A549 (cell line): ENCODE results near the gene MRPL14. TPM values are rescaled to one million over a fixed set of nuclear protein-coding genes. Genes with fewer than 3 reads are reported as not detected.

Experiments used
- ATAC-seq, 2 experiments: fragments of 200-7000 bp in 1 of 2; fragments of >200 bp in 1 of 2; cut with Nextera tagmentation in 1 of 2; cut with Tn5 transposase in 1 of 2; 3 replicates each; pipeline versions ENCODE4 v1.8.0 to v1.9.1; 2018 to 2020; ENCODE audit warnings: mild to moderate bottlenecking in 1 of 2, moderate library complexity in 1 of 2
- CTCF ChIA-PET: fragments of 300-600 bp; sonication (Branson Sonifier 250); formaldehyde crosslinking; extraction: SDS; loops from one replicate; lab custom pipeline; 2021; ENCODE audit warnings: antibody characterized with exemption, inconsistent platforms; lab: Yijun Ruan, JAX
- POLR2A ChIA-PET: fragments of 350-600 bp; formaldehyde crosslinking; extraction: SDS; loops from one replicate; lab custom pipeline; 2021; ENCODE audit warnings: antibody characterized with exemption, inconsistent platforms; lab: Yijun Ruan, JAX
- DNase-seq, 2 experiments: peaks; one replicate each; pipeline versions ENCODE4 v3.0.0 to v3.0.0-alpha.2; 2011 to 2016; ENCODE audit warnings: low read depth in 1 of 2, low spot score in 1 of 2
- FAIRE-seq: peaks from 2 replicates; lab custom pipeline; 2011; peaks lifted over from hg19 to GRCh38; lab: Jason Lieb, UNC
- H3K27ac ChIP-seq, 2 experiments: fragments of >200 bp; sonication (Bioruptor Twin); formaldehyde crosslinking; 3 replicates each; pipeline ENCODE4 v1.5.1; 2016 to 2017
- H3K4me1 ChIP-seq: fragments of >200 bp; sonication (Bioruptor Twin); formaldehyde crosslinking; 3 replicates; pipeline ENCODE4 v1.6.1; 2016
- H3K4me2 ChIP-seq: fragments of >200 bp; sonication (Bioruptor Twin); formaldehyde crosslinking; 3 replicates; pipeline ENCODE4 v1.6.1; 2016
- H3K4me3 ChIP-seq: fragments of >200 bp; sonication (Bioruptor Twin); formaldehyde crosslinking; 3 replicates; pipeline ENCODE4 v1.5.1; 2016
- H3K9me3 ChIP-seq: fragments of >200 bp; sonication (Bioruptor Twin); formaldehyde crosslinking; 3 replicates; pipeline ENCODE4 v1.6.1; 2016
- BCL3 ChIP-seq: fragments of >200 bp; sonication (Bioruptor Twin); formaldehyde crosslinking; IDR thresholded peaks from 3 replicates; pipeline ENCODE4 v1.6.1; 2016
- CHD4 ChIP-seq: fragments of 200-600 bp; sonication (generic); IDR thresholded peaks from 2 replicates; pipeline ENCODE4 v1.6.1; 2016; ENCODE audit warnings: antibody characterized with exemption, mild to moderate bottlenecking, borderline replicate concordance
- ELK1 ChIP-seq: fragments of 150-350 bp; IDR thresholded peaks from 2 replicates; pipeline ENCODE4 v1.6.1; 2014; ENCODE audit warnings: low read depth, mild to moderate bottlenecking, low read length
- EP300 ChIP-seq, 2 experiments: fragments of >200 bp; sonication (Bioruptor Twin); formaldehyde crosslinking; IDR thresholded peaks; 2 replicates in 1 of 2; 3 replicates in 1 of 2; pipeline ENCODE4 v1.6.1; 2016 to 2017
- FOSB ChIP-seq: fragments of 250-450 bp; sonication (Bioruptor Pico); IDR thresholded peaks from 2 replicates; pipeline ENCODE4 v1.5.0; 2020; ENCODE audit warnings: mild to moderate bottlenecking, moderate library complexity
- FOXS1 ChIP-seq: fragments of 250-450 bp; sonication (Bioruptor Pico); IDR thresholded peaks from 2 replicates; pipeline ENCODE4 v1.5.0; 2020; ENCODE audit warnings: mild to moderate bottlenecking, moderate library complexity
- HES2 ChIP-seq: fragments of >200 bp; sonication (Bioruptor Twin); formaldehyde crosslinking; IDR thresholded peaks from 2 replicates; pipeline ENCODE4 v1.6.1; 2016
- JUN ChIP-seq, 2 experiments: fragments of >200 bp; sonication (Bioruptor Twin); formaldehyde crosslinking; IDR thresholded peaks; 2 replicates in 1 of 2; 3 replicates in 1 of 2; pipeline ENCODE4 v1.6.1; 2016 to 2017
- KDM5A ChIP-seq: fragments of 200-600 bp; sonication (generic); IDR thresholded peaks from 2 replicates; pipeline ENCODE4 v1.6.1; 2016; ENCODE audit warnings: antibody characterized with exemption, mild to moderate bottlenecking
- MAX ChIP-seq: IDR thresholded peaks from 2 replicates; pipeline ENCODE4 v1.6.1; 2012
- MYC ChIP-seq: IDR thresholded peaks from 2 replicates; pipeline ENCODE4 v1.6.1; 2012; ENCODE audit warnings: mild to moderate bottlenecking, inconsistent platforms, low read length, improper control_type of control experiment, borderline replicate concordance
- PHF8 ChIP-seq: fragments of 200-600 bp; sonication (generic); IDR thresholded peaks from 2 replicates; pipeline ENCODE4 v1.6.1; 2016; ENCODE audit warnings: low read depth, mild to moderate bottlenecking, antibody characterized with exemption, moderate library complexity, borderline replicate concordance
- POLR2A ChIP-seq: IDR thresholded peaks from 2 replicates; pipeline ENCODE4 v1.6.1; 2012; ENCODE audit warnings: mild to moderate bottlenecking, low read length
- POLR2AphosphoS2 ChIP-seq: conservative IDR thresholded peaks from 2 replicates; pipeline ENCODE4 v1.6.1; 2012; ENCODE audit warnings: low read length, improper control_type of control experiment, inconsistent platforms
- SMC3 ChIP-seq: fragments of >200 bp; sonication (Bioruptor Twin); formaldehyde crosslinking; IDR thresholded peaks from 3 replicates; pipeline ENCODE4 v1.6.1; 2018; ENCODE audit warnings: inconsistent platforms
- TP53 ChIP-seq: fragments of 250-450 bp; sonication (Bioruptor Pico); IDR thresholded peaks from 2 replicates; pipeline ENCODE4 v1.5.0; 2021; ENCODE audit warnings: mild to moderate bottlenecking, moderate library complexity
- ZSCAN20 ChIP-seq: fragments of 250-450 bp; sonication (Bioruptor Pico); IDR thresholded peaks from 2 replicates; pipeline ENCODE4 v1.8.0; 2022; ENCODE audit warnings: mild to moderate bottlenecking, moderate library complexity
- WGBS: methylation state at CpG from one replicate; pipeline ENCODE4 v1.1.6; 2017; ENCODE audit errors: missing lambda C conversion rate; 5-methylcytosine and 5-hydroxymethylcytosine counted together
- polyA minus RNA-seq: library from RNA; depleted of rRNA, polyadenylated mRNA; stranded (reverse); fragments of >200 nt; gene quantifications from 2 replicates; pipeline ENCODE4 v1.2.3, GENCODE V29; 2011; rRNA and poly(A)+ RNA removed
- polyA plus RNA-seq, 4 experiments: library from polyadenylated mRNA; depleted of rRNA in 3 of 4; stranded (reverse); fragments of >200 nt; fragmentation: RNase III in 1 of 4; extraction: RNeasy Plus Mini Kit Qiagen cat#74134 plus additional on column Dnase treatment in 1 of 4; gene quantifications; 2 replicates in 3 of 4; 3 replicates in 1 of 4; pipeline ENCODE4 v1.2.3, GENCODE V29; 2011 to 2017
- TF ChIP-seq, protein P1 (sequence below): fragments of 250-450 bp; sonication (Bioruptor Pico); IDR thresholded peaks from 2 replicates; pipeline ENCODE4 v1.5.0; 2021; ENCODE audit warnings: mild to moderate bottlenecking, moderate library complexity, borderline replicate concordance
- TF ChIP-seq, protein P2 (sequence below): fragments of 450-650 bp; IDR thresholded peaks from 2 replicates; pipeline ENCODE4 v1.6.1; 2014; ENCODE audit warnings: antibody characterized with exemption

MRPL14 gene
- polyA plus RNA-seq (2011; rRNA removed) (47.1 and 48.2 TPM in 2 replicates), polyA plus RNA-seq (2017; fragmentation: RNase III; extraction: RNeasy Plus Mini Kit Qiagen cat#74134 plus additional on column Dnase treatment) (55.3 to 56.5 TPM (median 56.3 TPM) in 3 replicates), polyA minus RNA-seq (17.1 and 19.3 TPM in 2 replicates)
- polyA plus RNA-seq (2012; cell fraction: cytosol; rRNA removed): 108 and 113 TPM in 2 replicates
- 49.1 and 67.3 TPM in 2 replicates for polyA plus RNA-seq (2012; cell fraction: nucleus; rRNA removed)

DNA sequence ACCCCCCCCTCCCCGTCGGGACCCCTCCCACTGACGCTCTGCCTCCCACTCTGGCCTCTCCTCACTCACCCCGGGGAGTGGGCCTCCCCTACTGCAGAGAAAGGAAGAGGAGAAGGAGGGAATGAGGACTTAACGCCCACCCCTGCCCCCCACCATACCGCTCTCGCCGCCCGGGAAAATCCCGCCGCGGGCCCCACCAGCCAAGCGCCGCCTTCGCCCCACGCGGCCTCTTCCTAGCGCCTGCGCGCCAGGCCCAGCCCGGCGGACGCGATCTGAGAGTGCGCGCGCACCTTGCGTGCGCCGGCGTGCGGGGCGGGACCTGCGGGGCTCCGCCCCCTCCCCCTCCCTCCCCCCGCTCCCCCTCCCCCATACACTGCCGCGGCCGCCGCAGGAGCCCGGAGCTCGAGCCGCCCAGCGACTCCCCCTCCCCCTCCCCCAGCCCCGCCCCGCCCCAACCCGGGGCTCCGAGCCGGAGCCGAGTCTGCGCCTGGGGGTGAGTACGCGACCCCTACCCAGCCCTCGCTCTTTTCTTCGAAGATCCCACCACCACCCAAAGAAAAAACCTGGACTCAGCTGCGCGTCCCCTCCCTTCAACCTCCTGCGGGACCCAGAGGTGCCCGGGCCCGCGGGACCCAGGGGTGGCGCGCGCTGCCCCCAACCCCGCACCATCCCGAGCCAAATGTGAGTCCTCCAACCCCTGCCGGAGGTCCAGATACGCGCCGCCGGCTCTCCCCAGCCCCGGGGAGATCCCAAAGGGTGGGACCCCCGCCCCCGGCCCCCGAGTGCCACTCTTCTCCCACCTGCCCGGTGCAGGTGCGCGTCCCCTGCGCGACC lies at the start of gene MRPL14, which contains the start of gene TMEM63B:
MRPL14 (minus strand) TSS at position 267 of the 834 bp plus-strand sequence. CDS start 10,841 bp downstream, outside the sequence.
TMEM63B (plus strand) TSS at position 369 of the 834 bp plus-strand sequence. CDS start 7,031 bp downstream, outside the sequence.
- peaks cover 34% of the 10 kb centered on the region for H3K4me1 ChIP-seq
- H3K4me2 ChIP-seq: peak within 1 kb of the TSS; percentile 94
- TF ChIP-seq, protein P1, sequence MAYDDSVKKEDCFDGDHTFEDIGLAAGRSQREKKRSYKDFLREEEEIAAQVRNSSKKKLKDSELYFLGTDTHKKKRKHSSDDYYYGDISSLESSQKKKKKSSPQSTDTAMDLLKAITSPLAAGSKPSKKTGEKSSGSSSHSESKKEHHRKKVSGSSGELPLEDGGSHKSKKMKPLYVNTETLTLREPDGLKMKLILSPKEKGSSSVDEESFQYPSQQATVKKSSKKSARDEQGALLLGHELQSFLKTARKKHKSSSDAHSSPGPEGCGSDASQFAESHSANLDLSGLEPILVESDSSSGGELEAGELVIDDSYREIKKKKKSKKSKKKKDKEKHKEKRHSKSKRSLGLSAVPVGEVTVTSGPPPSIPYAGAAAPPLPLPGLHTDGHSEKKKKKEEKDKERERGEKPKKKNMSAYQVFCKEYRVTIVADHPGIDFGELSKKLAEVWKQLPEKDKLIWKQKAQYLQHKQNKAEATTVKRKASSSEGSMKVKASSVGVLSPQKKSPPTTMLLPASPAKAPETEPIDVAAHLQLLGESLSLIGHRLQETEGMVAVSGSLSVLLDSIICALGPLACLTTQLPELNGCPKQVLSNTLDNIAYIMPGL (CRISPR knock-in tag): no peak
- TF ChIP-seq TP53 (CRISPR knock-in tag) (no peak), MAX (peak; percentile 64; the same call in 1 of the 2 replicates), MYC (peak; percentile 72), PHF8 (peak; percentile 24; the same call in 1 of the 2 replicates), JUN (IDR thresholded peaks at IDR 0.05) (peak in 1 of 2 experiments; percentile 71; a peak in 2 of 5 replicates), POLR2A (peak; percentile 64), BCL3 (0 out of 3 replicates have a peak, but pooled peaks have one; percentile 46), SMC3 (no peak)
- peak within 1 kb of the TSS; percentile 69 for H3K4me3 ChIP-seq
- CTCF ChIA-PET: no interaction called here
- ATAC-seq: peak; percentile 78 to 90
- POLR2A ChIA-PET: interaction anchor here (0.6 to 1.0 kb wide), 4 partner anchors 33 to 1068 kb away, joined by 3 to 6 read pairs (median 4); partner anchors contain the start of genes HSP90AB1, KLC4 and MRPL2
- no peaks in the 10 kb centered on the region for H3K9me3 ChIP-seq
- FAIRE-seq: no peak
- peak; percentile 83 to 90 for DNase-seq
- no CpG with 5 or more reads among the region's 80 CpGs for WGBS
- peak within 1 kb of the TSS; percentile 87 to 98 for H3K27ac ChIP-seq

DNA sequence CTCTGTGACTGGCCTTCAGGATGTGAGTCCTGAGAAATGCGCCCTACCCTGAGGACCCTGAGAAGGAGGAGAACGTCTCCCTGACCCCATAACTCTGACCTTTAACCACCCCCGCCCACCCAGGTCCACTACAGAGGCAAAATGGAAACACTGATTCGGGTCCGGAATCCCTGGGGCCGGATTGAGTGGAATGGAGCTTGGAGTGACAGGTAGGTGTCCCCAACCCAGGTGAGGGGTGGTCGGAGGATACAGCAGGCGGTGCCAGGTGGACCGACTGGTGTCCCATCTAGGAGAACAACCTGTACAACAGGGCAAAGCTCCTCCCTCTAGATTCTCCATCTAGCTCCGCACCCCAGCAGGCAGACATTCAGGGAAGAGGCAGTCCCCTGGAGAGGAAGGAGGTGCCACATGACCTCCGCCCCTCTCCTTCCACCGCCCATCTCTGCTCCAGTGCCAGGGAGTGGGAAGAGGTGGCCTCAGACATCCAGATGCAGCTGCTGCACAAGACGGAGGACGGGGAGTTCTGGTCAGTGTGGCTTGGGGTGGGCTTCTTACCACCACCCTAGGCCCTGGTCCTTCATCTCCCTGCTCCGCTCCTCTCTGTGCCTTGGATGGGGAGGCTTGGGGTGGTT lies 49.0 kb upstream of the MRPL14 start:
- ATAC-seq (no peak), DNase-seq (no peak), FAIRE-seq (no peak)
- 80% methylated on average over 10 of the region's 15 CpGs for WGBS
- H3K4me2 ChIP-seq: no peak overlapping the region
- ChIA-PET CTCF (interaction anchor here (1.2 to 2.8 kb wide), 4 partner anchors 13 to 61 kb away, joined by 3 to 7 read pairs (median 4); no protein-coding TSS in a partner anchor), POLR2A (no interaction called here)
- H3K4me1 ChIP-seq: 0 out of 3 replicates have a peak, but pooled peaks cover 5% of the 10 kb centered on the region
- no peaks in the 10 kb centered on the region for H3K9me3 ChIP-seq
- no peak overlapping the region for H3K27ac ChIP-seq
- TF ChIP-seq KDM5A: no peak
- TF ChIP-seq POLR2AphosphoS2: no peak
- TF ChIP-seq TP53 (CRISPR knock-in tag): no peak
- no peak for TF ChIP-seq ZSCAN20 (CRISPR knock-in tag)
- no peak for TF ChIP-seq HES2
- no peak for TF ChIP-seq FOXS1 (CRISPR knock-in tag)
- no peak for TF ChIP-seq CHD4
- no peak for TF ChIP-seq FOSB
- TF ChIP-seq ELK1: no peak
- TF ChIP-seq PHF8: no peak
- TF ChIP-seq EP300 (IDR thresholded peaks at IDR 0.05): no peak
- TF ChIP-seq, protein P2, sequence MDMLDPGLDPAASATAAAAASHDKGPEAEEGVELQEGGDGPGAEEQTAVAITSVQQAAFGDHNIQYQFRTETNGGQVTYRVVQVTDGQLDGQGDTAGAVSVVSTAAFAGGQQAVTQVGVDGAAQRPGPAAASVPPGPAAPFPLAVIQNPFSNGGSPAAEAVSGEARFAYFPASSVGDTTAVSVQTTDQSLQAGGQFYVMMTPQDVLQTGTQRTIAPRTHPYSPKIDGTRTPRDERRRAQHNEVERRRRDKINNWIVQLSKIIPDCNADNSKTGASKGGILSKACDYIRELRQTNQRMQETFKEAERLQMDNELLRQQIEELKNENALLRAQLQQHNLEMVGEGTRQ: no peak
- H3K4me3 ChIP-seq: no peak overlapping the region
